Measurements from ENCODE around the gene RBM19.

RBM19 gene

GRCh38 chr12:113988976-113989375 lies 22.9 kb upstream of the RBM19 start:
- no peak for DNase-seq

DNA sequence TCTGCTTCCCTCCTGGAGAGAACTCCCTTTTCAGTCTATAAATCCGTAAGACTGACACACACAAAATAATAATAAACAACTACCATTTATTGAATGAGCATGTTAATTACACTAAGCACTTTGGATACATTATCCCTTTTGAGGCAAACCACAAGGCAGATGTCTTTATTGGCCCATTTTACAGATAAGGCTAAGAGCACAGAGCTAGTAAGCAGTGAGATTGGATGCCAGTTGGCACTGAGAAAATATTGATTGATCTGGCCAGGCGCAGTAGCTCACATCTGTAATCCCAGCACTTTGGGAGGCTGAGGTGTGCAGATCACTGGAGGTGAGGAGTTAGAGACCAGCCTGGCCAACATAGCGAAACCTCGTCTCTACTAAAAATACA lies 21.9 kb upstream of the RBM19 start:
- DNase-seq = no peak

DNA sequence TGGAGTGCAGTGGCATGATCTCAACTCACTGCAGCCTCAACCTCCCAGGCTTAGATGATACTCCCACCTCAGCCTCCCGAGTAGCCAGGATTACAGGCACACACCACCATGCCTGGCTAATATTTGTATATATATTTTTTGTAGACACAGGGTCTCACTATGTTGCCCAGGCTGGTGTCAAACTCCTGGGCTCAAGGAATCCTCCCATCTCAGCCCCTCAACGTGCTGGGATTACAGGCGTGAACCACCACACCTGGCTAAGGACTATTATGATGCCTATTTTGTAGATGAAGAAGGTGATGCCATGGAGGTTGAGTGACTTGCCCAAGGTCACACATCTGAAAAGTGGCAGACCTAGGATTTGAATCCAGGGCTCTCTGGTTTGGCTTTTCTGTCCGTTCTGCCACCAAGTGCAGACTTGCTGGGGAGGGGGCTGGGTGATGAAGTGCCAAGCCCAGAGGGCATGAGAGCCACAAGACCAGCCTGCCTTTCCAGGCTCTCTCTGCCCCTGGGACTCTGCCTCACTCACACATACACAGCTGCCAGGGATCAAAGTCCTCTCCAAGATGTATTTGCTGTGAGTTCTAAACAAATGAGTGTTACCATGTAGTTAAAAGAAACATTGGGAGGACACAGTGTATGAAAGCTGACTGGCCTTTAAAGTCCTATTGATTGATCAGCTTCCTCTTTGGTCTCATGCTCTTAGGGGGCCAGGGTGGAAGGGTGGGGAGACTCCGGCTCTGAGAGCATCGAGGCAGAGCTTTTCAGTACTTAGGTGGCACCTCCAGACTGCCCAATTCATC lies 21.3 kb upstream of the RBM19 start:
- DNase-seq = no peak

DNA sequence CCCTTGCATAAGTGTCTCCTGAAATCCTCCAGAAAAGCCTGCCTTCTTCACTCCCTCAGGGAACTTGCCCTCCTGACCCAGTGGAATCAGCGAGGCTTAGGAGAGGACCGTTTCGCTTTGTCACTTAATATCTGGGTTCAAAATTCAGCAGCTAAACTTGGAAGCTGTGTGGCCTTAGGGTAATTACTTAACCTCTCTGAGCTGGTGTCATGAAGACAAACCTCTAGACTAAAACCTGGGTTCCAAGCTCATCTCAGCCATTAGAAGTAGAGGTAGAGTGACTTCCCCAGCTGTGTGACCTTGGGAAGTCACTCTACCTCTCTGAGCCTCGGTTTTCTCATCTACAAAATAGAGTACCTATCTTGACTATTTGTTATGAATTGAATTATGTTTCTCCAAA lies 18.3 kb upstream of the RBM19 start:
- no peak for DNase-seq

DNA sequence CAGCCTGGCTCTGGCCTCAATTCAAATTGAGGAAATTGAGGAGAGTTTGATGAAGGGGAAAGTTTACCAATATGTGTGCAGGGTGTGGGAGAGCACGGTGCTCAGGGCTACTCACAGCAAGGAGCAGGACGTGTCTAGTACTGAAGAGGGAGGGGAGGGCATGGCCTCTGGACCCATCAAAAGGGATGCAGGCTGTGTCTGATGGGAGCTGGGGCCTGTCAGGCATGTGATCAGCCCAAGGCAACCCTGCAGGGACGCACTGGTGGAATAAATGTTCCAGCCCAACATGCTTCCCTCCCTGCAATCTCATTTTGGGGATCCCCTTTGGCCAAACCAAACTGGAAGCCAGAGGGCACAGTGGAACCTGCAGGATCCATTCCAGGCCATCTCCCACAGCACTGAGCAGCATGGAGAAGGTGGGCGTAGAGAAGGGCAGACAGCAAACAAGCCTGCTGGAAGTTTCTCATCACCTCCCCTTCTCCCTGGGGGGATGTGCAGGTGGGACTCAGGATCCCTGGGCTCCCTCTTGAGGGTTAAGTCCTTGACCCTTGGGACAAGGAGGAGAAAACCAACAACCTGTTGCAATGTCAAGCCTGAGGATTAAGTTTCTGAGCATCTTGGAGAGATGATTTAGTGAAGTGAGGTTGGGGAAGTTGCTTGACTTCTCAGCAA lies 17.8 kb upstream of the RBM19 start:
- DNase-seq = no peak

- no peak for DNase-seq
These were observed 17.1 kb upstream of the RBM19 start for GRCh38 chr12:113983265-113983664.

- DNase-seq = no peak
These were observed 15.8 kb upstream of the RBM19 start for GRCh38 chr12:113981876-113982275.

DNA sequence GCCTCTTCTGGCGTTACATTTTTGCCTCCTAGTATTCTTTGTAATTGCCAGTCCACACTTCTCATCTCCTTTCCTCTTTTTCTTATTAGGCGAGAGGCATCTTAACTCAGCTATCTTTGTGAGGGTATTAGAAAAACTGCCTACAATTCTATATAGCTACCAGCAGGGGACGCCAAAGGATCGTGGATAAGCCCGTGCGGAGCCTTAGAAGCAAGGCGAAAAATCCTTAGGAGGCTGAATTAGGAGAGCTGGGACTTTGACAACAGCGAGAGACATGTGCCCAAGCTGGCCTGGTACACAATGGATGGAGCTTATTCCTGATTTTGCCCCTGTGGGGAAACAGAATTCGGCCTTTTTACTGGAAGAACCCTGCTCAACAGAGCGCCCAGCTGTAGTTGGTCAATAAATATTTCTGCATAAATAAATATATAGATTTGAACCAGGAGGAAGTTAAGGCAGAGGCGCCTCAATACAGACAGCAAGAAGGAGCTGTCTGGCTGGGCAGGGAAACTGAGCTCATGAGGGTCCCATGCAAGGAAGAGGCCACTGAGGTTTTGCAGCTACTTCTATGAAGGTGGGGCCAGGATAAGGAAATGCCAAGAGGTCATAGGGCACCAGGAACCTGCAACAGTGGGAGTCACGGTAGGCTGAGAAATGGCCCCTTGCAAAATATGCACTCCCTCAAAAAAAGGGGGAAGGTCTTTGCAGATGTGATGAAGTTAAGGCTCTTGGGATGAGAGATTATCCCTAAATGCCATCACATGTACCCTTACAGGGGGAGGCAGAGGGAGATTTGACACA lies 14.6 kb upstream of the RBM19 start:
- DNase-seq = no peak

DNA sequence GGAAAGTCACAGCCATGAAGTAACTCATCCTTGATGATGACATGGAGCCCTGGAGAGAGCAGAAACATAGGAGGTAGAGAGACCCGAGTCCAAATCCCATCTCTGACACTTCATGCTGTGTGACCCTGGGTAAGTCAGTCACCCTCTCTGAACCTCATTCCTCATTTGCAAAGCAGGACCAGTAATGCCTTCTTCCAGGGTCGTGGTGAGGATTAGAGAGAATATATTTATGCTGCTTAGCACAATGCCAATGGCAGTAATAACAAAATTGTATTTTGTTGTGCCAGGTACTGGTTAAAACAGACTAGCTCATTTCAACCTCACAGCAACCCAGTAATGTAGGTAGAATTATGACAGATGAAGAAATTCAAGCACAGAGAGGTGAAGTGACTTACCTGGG lies 13.9 kb upstream of the RBM19 start:
- no peak for DNase-seq

- no peak for DNase-seq
These were observed 12.0 kb upstream of the RBM19 start for GRCh38 chr12:113978080-113978479.

- DNase-seq = no peak
These were observed 7.9 kb upstream of the RBM19 start for GRCh38 chr12:113974006-113974405.

- DNase-seq = no peak
These were observed 7.2 kb upstream of the RBM19 start for GRCh38 chr12:113973109-113973904.

- no peak for DNase-seq
These were observed 5.3 kb upstream of the RBM19 start for GRCh38 chr12:113971392-113971791.

DNA sequence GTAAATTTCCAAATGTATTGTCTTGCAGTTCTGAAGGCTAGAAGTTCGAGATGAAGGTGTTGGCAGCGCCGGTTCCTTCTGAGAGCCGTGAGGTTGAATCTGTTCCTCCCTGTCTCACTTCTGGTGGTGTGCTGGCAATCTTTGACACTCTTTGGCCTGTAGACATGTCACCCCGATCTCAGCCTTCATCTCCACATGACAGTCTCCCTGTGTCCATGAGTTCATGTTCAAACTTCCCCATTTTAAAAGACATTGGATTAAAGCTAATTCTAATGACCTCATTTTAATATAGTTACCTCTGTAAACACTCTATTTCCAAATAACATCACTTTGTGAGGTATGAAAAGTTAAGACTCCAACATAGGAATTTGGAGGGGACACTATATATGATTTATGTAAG lies 4.1 kb upstream of the RBM19 start:
- DNase-seq = no peak

GRCh38 chr12:113967368-113967767 lies 1.2 kb upstream of the RBM19 start:
- DNase-seq = no peak

DNA sequence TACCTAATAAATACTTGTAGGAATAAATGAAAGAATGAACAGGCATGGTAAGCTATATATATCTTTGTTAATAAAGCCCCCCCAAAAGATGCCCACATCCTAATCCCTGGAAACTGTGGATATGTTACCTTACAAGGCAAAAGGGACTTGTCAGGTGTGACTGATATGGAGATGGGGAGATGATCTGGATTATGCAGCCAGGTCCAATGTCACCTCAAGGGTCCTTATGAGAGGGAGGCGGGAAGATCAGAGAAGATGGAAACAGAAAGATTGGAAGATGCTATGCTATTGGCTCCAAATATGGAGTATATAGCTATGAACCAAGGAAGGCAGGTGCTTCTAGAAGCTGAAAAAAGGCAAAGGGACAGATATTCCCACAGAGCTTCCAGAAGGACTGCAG lies 3.4 kb downstream of the RBM19 start:
- DNase-seq = no peak

- peak; percentile 41 for DNase-seq
These were observed 4.0 kb downstream of the RBM19 start for GRCh38 chr12:113961921-113962710.

GRCh38 chr12:113960030-113960429 lies 6.1 kb downstream of the RBM19 start:
- no peak for DNase-seq

- no peak for DNase-seq
These were observed 7.0 kb downstream of the RBM19 start for GRCh38 chr12:113959096-113959495.

- DNase-seq = no peak
These were observed 8.0 kb downstream of the RBM19 start for GRCh38 chr12:113958108-113958507.

- DNase-seq = no peak
These were observed 8.5 kb downstream of the RBM19 start for GRCh38 chr12:113957627-113958026.
